Fibroblast of mammary gland (primary cell): ENCODE measurements around the gene PYCARD.

Experiments used
- DNase-seq: peaks from one replicate; pipeline ENCODE4 v3.0.0-alpha.2; 2010; ENCODE audit warnings: low read depth
- H3K4me3 ChIP-seq: 2 replicates; pipeline ENCODE4 v1.5.1; 2011; ENCODE audit warnings: low read depth, mild to moderate bottlenecking, low read length, moderate library complexity; ENCODE audit not compliant: control insufficient read depth
- CTCF ChIP-seq: conservative IDR thresholded peaks from 2 replicates; pipeline ENCODE4 v1.5.1; 2011; ENCODE audit warnings: low read depth, low read length, inconsistent platforms; ENCODE audit not compliant: control insufficient read depth, insufficient read depth

The PYCARD gene

GRCh38 chr16:31215287-31216162 lies 13.0 kb upstream of the PYCARD start:
- peak overlapping the region; percentile 35 for H3K4me3 ChIP-seq
- peak; percentile 57 for DNase-seq
- no peak for TF ChIP-seq CTCF

GRCh38 chr16:31214708-31215286 lies 12.2 kb upstream of the PYCARD start:
- no peak for DNase-seq
- TF ChIP-seq CTCF = no peak
- H3K4me3 ChIP-seq = peak overlapping the region; percentile 12

GRCh38 chr16:31213877-31214707 lies 11.5 kb upstream of the PYCARD start, which contains the start of gene TRIM72:
TRIM72 (plus strand) TSS chr16:31214119; CDS start chr16:31214739, 620 bp downstream.
- no peak for DNase-seq
- TF ChIP-seq CTCF = no peak
- H3K4me3 ChIP-seq = peak within 1 kb of the TSS; percentile 12

- no peak for DNase-seq
- no peak overlapping the region for H3K4me3 ChIP-seq
- TF ChIP-seq CTCF = no peak
Observed at GRCh38 chr16:31213342-31213741, 10.8 kb upstream of the PYCARD start.

- H3K4me3 ChIP-seq = no peak overlapping the region
- no peak for DNase-seq
- TF ChIP-seq CTCF = no peak
Observed at GRCh38 chr16:31206776-31207175, 4.2 kb upstream of the PYCARD start.

- no peak overlapping the region for H3K4me3 ChIP-seq
- no peak for TF ChIP-seq CTCF
- DNase-seq = no peak
Observed at GRCh38 chr16:31204871-31205666, 2.5 kb upstream of the PYCARD start.
